ENCODE measurements around the gene LRRC7.
"Not testable (repeated sequence)": the region's sequence is repeated elsewhere in the genome, so short reads cannot be mapped to it uniquely, and the experiment has no call there.

LRRC7 gene

GRCh38 chr1:69777971-69778370 is 210.2 kb downstream of the LRRC7 start:
- DNase-seq: no peak

DNA sequence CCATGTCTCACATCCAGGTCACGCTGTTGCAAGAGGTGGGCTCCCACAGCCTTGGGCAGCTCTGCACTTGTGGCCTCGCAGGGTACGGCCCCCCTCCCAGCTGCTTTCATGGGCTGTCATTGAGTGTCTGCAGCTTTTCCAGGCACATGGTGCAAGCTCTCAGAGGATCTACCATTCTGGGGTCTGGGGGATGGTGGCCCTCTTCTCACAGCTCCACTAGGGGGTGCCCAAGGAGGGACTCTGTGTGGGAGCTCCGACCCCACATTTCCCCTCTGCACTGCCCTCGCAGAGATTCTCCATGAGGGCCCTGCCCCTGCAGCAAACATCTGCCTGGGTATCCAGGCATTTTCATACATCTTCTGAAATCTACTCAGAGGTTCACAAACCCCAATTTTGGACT is 219.4 kb downstream of the LRRC7 start:
- DNase-seq: no peak

DNA sequence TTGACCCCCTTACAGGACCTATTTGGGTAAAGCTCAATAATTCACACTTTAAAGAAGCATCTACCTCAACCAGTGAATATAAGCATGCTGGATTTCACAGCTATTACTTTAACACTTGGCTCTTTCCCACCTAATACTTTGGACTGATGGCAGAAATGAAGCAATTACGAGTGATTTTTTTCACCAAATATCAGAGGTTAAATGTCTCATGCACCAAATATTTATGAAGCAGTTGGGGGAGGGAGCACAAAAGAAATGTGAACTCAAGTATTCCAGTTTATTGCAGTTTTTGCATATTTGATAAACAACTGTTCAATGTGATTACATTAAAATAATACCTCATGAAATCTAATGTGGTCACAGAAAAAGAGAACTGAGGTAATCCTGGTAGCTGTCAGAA is 223.6 kb downstream of the LRRC7 start:
- DNase-seq: peak; percentile 34

DNA sequence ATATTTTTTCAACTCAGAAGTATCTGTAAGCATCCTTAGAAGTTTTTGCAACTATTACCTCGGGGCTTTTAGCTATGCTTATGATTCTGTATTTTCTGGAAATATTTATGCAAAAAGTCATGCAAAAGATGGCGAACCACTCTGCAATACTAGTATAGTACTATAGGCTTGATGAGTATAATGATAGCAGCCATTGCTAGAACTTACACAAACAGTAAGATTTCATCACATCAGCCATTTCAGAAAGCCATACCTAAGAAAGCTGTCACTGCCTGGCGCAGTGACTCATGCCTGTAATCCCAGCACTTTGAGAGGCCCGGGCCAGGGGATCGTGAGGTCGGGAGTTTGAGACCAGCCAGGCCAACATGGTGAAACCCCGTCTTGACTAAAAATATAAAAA is 227.1 kb downstream of the LRRC7 start:
- DNase-seq: no peak

GRCh38 chr1:69814926-69815325 is 247.2 kb downstream of the LRRC7 start:
- peak; percentile 34 for DNase-seq

DNA sequence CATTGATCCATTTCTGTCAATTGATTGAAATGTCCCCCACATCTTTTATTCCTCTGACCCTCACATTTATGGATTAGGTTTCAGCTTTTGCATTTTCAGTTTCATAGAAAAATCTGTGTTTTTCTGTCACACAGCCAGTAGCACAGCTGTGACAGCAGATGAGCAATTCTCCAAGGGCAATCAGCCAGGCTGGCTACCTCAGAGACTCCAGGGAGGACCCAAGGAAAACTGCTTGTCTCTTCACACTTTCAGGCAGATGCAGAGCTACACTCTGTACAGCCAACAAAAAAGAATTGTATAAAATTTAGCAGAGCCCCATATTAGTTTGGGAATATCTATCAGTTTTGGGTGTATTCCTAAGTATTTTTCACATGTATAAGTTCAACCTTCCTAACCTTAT is 257.2 kb downstream of the LRRC7 start:
- DNase-seq: peak; percentile 20

- DNase-seq: no peak
Observed at GRCh38 chr1:69827732-69828131, 260.0 kb downstream of the LRRC7 start.

DNA sequence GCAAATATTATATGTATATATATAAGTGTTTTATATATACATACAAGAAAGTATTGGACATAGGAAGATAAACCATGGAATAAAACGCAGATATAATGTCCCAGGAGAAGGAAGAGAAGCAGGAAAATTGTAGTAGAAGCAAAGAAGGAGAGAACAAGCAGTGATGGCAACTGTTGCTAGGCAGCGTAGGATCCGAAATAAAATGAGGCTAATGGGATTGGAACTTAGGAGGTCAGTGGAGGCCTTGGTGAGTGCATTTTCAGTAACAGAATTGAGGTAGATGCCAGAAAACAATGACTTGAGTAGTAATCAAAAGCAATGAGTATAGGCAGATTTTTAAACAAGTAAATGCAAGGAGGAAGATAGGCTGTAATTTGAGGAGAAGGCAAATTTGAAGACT is 265.8 kb downstream of the LRRC7 start:
- no peak for DNase-seq

DNA sequence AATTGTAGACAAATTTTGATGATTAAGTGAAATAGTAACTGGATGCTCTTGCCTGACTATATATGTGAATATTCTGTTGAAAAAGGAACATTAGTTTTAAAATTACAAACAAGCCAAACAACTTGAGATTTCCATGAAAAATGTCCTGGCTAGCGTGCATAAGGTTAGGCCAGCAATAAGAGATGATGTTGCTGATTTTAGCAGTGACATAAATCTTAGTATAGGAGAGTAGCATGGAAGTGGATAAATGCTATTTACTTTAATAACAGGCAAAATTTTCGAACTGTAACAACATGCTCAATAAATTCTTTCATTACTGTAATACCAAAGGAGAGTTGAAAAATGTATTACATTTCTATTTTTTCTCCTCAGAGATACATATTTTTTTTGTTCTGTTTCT is 266.6 kb downstream of the LRRC7 start:
- no peak for DNase-seq

- DNase-seq: no peak
Observed at GRCh38 chr1:69835955-69836354, 268.2 kb downstream of the LRRC7 start.

- peak; percentile 76 for DNase-seq
Observed at GRCh38 chr1:69836971-69837636, 269.4 kb downstream of the LRRC7 start.

DNA sequence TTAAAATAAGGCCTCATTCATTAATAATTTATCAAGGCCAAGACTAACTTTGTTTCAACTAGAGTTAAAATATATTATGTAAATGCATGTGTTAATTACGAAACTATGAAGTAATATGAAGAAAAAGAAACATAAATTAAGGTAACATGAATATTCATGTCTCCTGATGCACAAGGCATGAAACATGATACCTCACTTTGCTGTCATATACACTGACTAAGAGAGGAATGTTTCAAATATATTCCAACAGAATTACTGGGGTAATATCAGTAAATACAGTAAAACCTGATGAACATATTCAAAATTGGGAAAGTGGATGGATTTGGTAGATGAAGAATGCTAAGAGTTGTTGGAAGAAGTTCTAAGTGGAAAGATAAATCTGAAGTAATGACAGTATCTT is 274.6 kb downstream of the LRRC7 start:
- no peak for DNase-seq

GRCh38 chr1:69845655-69846054 is 277.9 kb downstream of the LRRC7 start:
- DNase-seq: no peak

DNA sequence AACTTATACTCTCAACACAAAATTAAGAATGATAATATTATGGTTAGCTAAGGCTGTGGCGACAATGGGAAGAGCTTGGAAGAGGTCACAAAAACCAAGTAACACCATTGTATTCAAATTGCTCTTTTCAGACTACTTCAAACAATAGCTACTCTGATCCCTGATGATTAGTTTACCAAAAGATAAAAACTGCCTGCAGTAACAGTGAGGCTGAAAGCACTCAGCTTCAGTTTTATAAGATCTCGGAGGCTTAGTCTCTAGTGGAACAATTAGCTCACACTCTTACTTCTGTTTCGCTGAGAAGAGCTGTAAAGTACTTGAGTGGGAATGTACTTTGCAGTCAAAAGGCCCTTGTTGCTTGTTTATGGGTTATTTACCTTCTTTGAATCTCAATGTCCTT is 278.5 kb downstream of the LRRC7 start:
- no peak for DNase-seq

DNA sequence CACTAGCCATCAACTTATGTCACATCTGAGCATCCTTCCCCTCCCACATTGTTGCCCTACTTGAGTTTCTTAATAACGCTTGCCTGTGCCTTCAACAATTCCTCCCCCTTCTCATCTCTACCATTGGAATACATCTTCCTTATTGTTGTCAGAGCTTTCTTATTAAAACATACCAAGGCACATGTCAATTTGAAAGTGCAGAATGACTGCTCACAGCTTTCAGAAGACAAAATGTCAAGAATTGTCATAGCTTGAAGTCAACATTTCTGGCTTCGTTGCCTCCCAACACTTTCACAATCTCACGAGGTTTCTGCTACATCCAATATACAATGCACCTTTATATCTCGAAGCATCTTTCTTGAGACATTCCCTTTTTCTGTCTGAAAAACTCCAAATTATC is 279.9 kb downstream of the LRRC7 start:
- no peak for DNase-seq

GRCh38 chr1:69852151-69852550 is 284.4 kb downstream of the LRRC7 start:
- no peak for DNase-seq

GRCh38 chr1:69852706-69853105 is 285.0 kb downstream of the LRRC7 start:
- DNase-seq: no peak

GRCh38 chr1:69858534-69858933 is 290.8 kb downstream of the LRRC7 start:
- DNase-seq: no peak

DNA sequence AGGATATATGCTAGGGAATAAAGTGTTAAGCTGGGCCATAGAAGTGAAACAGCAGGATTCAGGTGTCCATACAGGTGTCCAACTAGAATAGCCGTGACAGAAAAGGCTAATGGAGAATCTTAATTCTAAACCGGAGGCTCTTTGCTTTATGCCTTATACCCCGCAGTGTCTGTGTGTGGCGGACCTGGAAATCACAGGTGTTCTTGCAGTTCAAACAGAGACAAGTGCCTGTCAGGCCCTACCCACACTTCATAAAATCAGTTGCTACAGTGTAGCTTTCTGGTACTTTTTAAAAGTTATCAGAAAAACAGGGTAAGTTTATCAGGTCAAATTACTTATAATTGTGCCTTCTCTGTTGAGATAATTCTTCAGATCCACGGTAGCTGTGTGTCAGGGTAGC is 293.9 kb downstream of the LRRC7 start:
- no peak for DNase-seq

DNA sequence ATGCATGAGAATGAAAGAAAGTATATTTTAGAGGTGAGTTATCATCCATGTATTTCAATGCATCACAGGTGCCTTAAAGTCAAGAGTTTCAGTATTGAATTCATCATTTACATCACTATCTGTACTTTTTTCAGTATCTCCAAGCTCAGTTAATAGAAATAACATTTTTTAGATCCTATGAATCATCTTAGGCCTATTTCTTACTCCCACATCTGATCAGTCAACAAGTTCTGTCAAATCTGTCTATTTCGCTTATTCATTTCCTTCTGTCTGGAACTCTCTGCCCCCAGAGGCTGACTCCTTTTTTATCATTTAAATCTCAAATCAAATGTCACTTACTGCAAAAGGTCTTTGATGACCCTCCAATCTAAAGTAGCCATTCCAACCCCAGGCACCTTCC is 295.2 kb downstream of the LRRC7 start:
- no peak for DNase-seq

DNA sequence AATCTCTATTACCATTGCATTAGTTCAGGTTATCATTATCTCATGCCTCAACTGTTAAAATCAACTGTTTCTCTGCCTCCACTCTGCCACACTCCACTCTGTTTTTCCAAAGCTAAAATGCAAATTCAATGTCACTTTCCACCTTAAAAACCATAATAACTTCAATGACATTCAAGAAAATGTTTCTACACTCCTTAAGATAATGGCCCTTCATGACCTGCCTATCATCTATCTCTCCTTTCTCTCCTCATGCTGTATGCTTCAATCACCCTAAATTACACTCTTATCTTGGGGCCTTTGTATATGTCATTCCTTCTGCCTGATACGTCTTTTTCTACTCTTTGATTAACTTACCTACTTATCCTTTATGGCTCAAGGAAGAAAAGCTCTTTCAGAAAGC is 296.0 kb downstream of the LRRC7 start:
- no peak for DNase-seq

DNA sequence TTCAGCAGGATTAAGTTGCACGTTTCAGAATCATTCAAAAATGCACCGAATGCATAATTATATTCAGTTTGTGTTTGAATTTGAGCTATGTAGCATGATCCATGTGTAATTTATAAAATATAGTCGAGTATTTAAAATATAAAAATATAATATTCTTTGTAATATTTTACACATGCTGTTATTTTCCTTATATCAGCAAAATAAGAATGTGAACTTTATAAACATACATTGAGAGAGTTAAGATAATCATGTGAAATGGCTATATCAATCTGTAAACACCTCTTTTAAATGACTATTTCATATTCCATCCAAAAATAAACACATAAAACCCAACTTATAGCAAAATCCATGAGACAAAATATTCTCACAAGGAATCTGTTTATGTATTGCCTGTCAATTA is 303.7 kb downstream of the LRRC7 start:
- DNase-seq: no peak

GRCh38 chr1:69878338-69878737 is 310.6 kb downstream of the LRRC7 start:
- no peak for DNase-seq

DNA sequence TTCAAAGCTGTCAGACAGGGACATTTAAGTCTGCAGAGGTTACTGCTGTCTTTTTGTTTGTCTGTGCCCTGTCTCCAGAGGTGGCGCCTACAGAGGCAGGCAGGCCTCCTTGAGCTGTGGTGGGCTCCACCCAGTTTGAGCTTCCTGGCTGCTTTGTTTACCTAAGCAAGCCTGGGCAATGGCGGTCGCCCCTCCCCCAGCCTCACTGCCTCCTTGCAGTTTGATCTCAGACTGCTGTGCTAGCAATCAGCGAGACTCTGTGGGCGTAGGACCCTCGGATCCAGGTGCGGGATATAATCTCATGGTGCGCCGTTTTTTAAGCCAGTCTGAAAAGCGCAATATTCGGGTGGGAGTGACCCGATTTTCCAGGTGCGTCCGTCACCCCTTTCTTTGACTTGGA is 320.3 kb downstream of the LRRC7 start:
- DNase-seq: not testable (repeated sequence)

- DNase-seq: no peak
Observed at GRCh38 chr1:69888657-69889056, 320.9 kb downstream of the LRRC7 start.

Data from fibroblast of skin of scalp (primary cell).